Lower lobe of right lung (tissue), 2 donors: Measurements from ENCODE around the gene PADI2. TPM values are rescaled to one million over a fixed set of nuclear protein-coding genes. Genes with fewer than 3 reads are reported as not detected.

Source experiments
- ATAC-seq, 2 donors: fragments of 200-7000 bp; cut with Tn5 transposase; one replicate each; pipeline ENCODE4 v1.9.1; 2020 to 2022; ENCODE audit warnings: mild to moderate bottlenecking in 2 of 2, moderate library complexity in 2 of 2
- DNase-seq: peaks from one replicate; pipeline ENCODE4 v3.0.0-alpha.2; 2020
- H3K27ac ChIP-seq: fragments of 200-600 bp; one replicate; pipeline ENCODE4 v1.8.0; 2022
- H3K27me3 ChIP-seq: fragments of 200-600 bp; one replicate; pipeline ENCODE4 v1.8.0; 2022; ENCODE audit warnings: low read depth
- H3K36me3 ChIP-seq: fragments of 200-600 bp; one replicate; pipeline ENCODE4 v1.8.0; 2022; ENCODE audit warnings: mild to moderate bottlenecking
- H3K4me1 ChIP-seq: fragments of 200-600 bp; one replicate; pipeline ENCODE4 v1.8.0; 2022
- H3K4me3 ChIP-seq: fragments of 200-600 bp; one replicate; pipeline ENCODE4 v1.8.0; 2022; ENCODE audit warnings: mild to moderate bottlenecking
- H3K9me3 ChIP-seq: fragments of 200-600 bp; one replicate; pipeline ENCODE4 v1.8.0; 2022
- intact Hi-C: fragments of 100-400 bp; cut with DNase I; formaldehyde crosslinking; loops from one replicate; pipeline ENCODE4 v1.11.0; 2022
- long read RNA-seq: library from polyadenylated mRNA; unstranded; transcript quantifications from one replicate; pipeline ENCODE4 v2.0.0, GENCODE V29; 2021
- total RNA-seq: library from RNA; stranded (reverse); fragmentation: NEBNext Ultra II Directional; extraction: Animal tissue kit (Norgen Biotek cat#: 25700); gene quantifications from one replicate; pipeline ENCODE4 v1.2.1, GENCODE V29; 2021
- TF ChIP-seq, protein P1 (sequence below): fragments of 200-600 bp; IDR thresholded peaks from one replicate; pipeline ENCODE4 v1.8.0; 2022; ENCODE audit warnings: antibody characterized with exemption, mild to moderate bottlenecking
- donor health status: DM: no; HTN: yes; CAD: no; lungs with severe emphysema.

Gene PADI2
- total RNA-seq: 18.4 TPM
- long read RNA-seq, full-length matches to known transcripts: 1 of 12 reads
- long read RNA-seq, partial matches to known transcripts: 10 of 12 reads
- long read RNA-seq, other reads (novel, unspliced or antisense): 1 of 12 reads

DNA sequence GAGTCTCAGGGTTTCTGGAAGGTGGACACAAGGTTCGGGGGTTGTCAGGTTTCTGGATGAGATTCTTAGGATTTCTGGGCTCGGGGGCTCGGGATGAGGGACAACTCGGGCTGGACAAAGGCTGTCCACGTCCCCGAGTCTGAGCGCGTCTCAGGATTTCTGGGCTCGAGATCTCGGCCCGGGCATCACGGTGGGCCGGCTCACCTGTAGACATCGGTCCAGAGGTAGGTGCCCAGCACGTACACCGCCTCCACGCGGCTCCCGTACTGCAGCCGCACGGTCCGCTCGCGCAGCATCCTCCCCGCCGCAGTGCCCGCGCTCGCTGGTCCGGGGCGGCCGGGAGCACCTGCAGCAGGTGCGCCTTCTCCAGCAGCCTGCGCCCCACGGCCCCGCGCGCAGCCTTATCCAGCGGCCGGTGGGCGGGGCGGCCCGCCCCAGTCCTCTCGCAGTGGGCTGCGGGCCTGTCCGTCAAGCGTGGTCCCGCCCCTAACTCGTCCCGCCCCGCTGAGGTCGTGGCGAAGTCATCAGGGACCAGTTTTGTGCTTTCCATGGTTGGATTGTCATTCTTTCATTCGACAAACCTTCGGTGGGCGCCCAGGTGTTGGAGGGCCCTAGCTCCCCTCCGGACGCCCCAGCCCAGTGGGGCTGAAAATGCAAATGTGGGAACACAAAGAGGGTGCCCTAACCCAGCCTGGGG lies at the start of gene PADI2:
Gene PADI2, minus strand, starts transcription at position 376 of the 697 bp plus-strand sequence. Its CDS starts 80 bp downstream, at position 296.
- intact Hi-C loops: no loop called here
- Histone ChIP-seq H3K36me3 (no peaks in the 10 kb centered on the region), H3K27me3 (peaks cover 42% of the 10 kb centered on the region), H3K4me3 (peak within 1 kb of the TSS; percentile 55), H3K9me3 (no peaks in the 10 kb centered on the region), H3K4me1 (peaks cover 33% of the 10 kb centered on the region), H3K27ac (no peak within 1 kb of the TSS)
- DNase-seq: peak; percentile 86
- TF ChIP-seq, protein P1, sequence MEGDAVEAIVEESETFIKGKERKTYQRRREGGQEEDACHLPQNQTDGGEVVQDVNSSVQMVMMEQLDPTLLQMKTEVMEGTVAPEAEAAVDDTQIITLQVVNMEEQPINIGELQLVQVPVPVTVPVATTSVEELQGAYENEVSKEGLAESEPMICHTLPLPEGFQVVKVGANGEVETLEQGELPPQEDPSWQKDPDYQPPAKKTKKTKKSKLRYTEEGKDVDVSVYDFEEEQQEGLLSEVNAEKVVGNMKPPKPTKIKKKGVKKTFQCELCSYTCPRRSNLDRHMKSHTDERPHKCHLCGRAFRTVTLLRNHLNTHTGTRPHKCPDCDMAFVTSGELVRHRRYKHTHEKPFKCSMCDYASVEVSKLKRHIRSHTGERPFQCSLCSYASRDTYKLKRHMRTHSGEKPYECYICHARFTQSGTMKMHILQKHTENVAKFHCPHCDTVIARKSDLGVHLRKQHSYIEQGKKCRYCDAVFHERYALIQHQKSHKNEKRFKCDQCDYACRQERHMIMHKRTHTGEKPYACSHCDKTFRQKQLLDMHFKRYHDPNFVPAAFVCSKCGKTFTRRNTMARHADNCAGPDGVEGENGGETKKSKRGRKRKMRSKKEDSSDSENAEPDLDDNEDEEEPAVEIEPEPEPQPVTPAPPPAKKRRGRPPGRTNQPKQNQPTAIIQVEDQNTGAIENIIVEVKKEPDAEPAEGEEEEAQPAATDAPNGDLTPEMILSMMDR: no peak
- ATAC-seq: peak; percentile 91 to 94

DNA sequence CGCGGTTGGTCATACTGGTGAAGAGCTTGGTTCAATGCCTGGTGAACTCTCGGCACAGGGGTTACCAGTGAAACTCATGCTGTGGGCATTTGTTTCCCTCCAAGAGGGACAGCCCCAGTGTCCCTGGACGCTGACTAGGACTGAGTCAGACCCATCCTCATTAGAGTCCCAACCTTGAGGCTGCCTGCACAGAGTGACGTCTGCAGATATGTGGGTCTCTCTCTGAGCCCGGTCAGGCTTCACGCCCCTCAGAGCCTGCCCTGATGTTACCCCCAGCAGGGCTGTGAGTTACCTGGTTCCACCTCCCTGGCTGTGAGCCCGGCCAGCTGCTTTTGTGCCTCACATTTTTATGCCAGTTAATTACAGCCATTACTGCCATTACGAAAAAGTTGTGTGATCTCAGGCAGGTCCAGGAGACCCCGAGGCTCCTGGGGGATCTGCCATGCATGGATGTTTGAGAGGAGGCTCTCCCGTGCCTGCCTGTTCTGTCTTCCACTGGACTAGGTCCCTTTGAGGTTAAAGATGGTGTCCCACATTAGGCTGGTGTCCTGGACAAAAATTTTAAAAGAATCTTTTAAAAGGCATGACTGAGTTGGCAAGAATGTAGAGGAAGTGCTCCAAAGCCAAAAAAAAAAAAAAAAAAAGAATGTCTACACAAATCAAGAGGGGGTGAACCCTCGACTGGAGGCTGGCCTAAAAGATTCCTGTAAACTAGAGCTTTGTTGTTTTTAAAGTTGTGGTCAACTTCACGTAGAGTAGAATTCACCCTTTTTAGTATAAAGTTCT lies 49.0 kb upstream of the PADI2 start:
- DNase-seq (no peak), ATAC-seq (peak in 1 of 2 donors; percentile 27)
- Histone ChIP-seq H3K27me3 (peaks cover 4% of the 10 kb centered on the region), H3K36me3 (no peaks in the 10 kb centered on the region), H3K27ac (no peak overlapping the region), H3K4me1 (no peaks in the 10 kb centered on the region), H3K4me3 (no peak overlapping the region), H3K9me3 (no peaks in the 10 kb centered on the region)
- intact Hi-C loops: no loop called here
- TF ChIP-seq, protein P1: no peak

- no peaks in the 10 kb centered on the region for H3K36me3 ChIP-seq
- intact Hi-C loops: no loop called here
- DNase-seq (no peak), ATAC-seq (no peak)
- TF ChIP-seq, protein P1: no peak
- no peak overlapping the region for H3K27ac ChIP-seq
- peaks cover 4% of the 10 kb centered on the region for H3K27me3 ChIP-seq
- no peaks in the 10 kb centered on the region for H3K4me1 ChIP-seq
- no peaks in the 10 kb centered on the region for H3K9me3 ChIP-seq
- H3K4me3 ChIP-seq: no peak overlapping the region
These were observed 48.5 kb upstream of the PADI2 start for GRCh38 chr1:17167786-17168090.

DNA sequence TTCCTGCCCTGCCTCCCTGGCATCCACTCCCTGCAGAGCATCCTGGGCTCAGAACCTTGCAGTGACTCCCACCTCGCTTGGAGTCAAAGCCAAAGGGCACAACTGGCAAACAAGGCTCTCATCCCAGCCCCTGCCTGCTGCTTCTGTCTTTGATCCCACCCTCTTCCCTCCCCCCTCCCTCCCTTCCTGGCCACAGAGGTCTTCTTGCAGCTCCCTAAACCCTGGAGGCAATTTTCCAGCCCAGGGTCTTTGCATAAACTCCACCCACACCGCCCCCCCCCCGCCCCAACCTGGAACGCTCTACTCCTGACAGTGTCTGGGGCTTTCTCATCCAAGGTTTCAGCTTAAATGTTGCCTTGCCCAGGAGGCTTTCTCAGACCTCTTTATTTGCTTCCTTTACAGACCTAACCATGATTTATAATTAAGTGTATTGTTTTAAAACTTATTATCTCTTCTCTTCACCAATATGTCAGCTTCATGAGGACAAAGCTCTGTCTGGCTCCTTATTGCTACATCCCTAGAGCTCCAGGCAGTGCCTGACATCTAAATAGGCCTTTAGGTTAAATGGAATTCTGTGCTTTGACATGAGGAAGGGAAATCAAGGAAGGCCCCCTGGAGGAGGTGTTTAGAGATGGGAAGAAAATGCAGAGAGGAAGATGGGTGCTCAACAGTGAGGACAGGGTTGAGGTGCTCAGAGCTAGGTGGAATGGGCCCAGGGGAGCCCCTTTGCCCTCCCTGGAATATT lies 48.0 kb upstream of the PADI2 start:
- intact Hi-C loops: no loop called here
- peaks cover 4% of the 10 kb centered on the region for H3K27me3 ChIP-seq
- TF ChIP-seq, protein P1: no peak
- H3K4me1 ChIP-seq: no peaks in the 10 kb centered on the region
- no peaks in the 10 kb centered on the region for H3K9me3 ChIP-seq
- no peak for DNase-seq
- no peak for ATAC-seq
- no peak overlapping the region for H3K27ac ChIP-seq
- no peak overlapping the region for H3K4me3 ChIP-seq
- no peaks in the 10 kb centered on the region for H3K36me3 ChIP-seq

DNA sequence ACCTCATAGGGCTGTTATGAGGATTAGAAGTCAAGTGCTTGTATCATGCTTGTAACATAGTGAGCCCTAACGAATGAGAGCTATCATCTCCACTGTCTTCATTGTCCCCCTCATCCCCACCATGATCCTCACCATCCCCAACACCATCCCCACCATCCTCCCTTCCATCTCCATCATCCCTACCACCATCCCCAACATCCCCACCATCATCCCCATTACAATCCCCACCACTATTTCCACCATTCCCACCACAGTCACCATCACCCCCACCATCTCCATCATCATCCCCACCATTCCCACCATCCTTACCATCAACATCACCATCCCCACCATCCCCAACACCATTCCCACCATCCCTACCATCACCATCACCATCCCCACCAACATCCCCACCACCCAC lies 46.6 kb upstream of the PADI2 start:
- DNase-seq (no peak), ATAC-seq (no peak)
- Histone ChIP-seq H3K27me3 (peaks cover 4% of the 10 kb centered on the region), H3K9me3 (no peaks in the 10 kb centered on the region), H3K27ac (no peak overlapping the region), H3K4me3 (no peak overlapping the region), H3K36me3 (no peaks in the 10 kb centered on the region), H3K4me1 (no peaks in the 10 kb centered on the region)
- TF ChIP-seq, protein P1: no peak
- intact Hi-C loops: no loop called here
